NT2/D1 (cell line): ENCODE data around the gene NOCT.

Experiments
- SUZ12 ChIP-seq: IDR thresholded peaks from 2 replicates; pipeline ENCODE4 v1.6.1; 2011; ENCODE audit not compliant: insufficient read length, insufficient read depth; ENCODE audit errors: extremely low read depth
- YY1 ChIP-seq: IDR thresholded peaks from 2 replicates; pipeline ENCODE4 v1.6.1; 2011; ENCODE audit not compliant: insufficient read length, insufficient read depth
- ZNF274 ChIP-seq: IDR thresholded peaks from 2 replicates; pipeline ENCODE4 v1.6.1; 2011; ENCODE audit warnings: mild to moderate bottlenecking, low read depth, low read length

- TF ChIP-seq YY1: no peak
- no peak for TF ChIP-seq SUZ12
- no peak for TF ChIP-seq ZNF274
These were observed 76.7 kb downstream of the NOCT start for GRCh38 chr4:139092271-139092670.
